Measurements from ENCODE around the gene RYK.
"Not testable (repeated sequence)": the region's sequence is repeated elsewhere in the genome, so short reads cannot be mapped to it uniquely, and the experiment has no call there.

RYK gene

DNA sequence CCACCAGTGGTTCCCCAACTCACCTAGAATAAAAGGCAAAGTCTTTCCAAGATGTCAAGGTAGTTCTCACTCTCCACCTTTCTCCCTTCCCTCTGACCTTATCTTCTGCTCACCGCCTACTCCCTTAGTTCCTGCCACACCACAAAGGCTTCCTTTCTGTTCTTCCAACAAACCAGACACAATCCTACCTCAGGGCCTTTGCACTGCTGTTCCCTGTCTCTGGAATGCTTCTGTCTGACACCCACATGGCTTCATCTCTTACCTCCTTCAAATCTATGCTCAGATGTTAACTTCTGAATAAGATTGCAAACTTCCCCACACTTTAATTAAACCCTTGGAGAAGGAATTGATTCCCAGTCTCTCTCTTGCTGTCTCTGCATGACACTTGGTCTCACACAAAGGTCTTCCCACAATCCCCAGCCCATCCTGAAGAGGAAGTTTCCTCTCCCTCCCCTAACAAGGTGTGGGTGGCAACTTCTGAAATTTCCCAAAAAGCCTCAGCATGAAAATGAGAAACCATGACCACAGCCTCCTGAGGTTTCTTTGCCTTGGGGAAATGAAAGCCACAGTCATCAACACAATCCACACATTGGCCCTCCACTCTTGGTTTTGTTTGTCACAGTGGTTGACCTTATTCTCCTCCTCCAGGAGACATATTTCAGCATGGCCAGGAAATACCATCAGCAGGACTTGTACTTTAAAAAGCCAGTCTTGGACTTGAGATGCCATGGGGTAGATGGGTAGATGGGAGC is 3.0 kb upstream of the RYK start:
- DNase-seq = no peak

DNA sequence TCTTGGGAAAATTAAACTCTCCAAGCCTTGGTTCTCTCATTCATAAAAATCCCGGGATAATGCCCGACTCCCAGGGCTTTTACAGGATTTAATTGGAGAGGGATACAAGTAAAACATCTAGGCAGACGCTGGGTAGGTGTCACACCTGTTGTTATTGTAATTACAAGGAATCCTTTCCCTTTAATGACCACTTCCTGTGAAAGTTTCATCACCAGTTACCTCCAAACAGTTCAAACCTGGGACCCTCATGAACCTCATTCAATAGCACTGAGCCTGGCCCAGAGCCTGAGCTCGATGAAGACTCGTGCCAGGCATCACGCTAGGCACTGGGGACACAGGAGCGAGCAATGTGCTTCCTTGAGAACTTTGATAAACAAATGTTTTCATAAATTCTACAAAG is 2.1 kb upstream of the RYK start:
- DNase-seq = no peak

- no peak for DNase-seq
Observed at GRCh38 chr3:134251731-134252391, 1.2 kb upstream of the RYK start.

DNA sequence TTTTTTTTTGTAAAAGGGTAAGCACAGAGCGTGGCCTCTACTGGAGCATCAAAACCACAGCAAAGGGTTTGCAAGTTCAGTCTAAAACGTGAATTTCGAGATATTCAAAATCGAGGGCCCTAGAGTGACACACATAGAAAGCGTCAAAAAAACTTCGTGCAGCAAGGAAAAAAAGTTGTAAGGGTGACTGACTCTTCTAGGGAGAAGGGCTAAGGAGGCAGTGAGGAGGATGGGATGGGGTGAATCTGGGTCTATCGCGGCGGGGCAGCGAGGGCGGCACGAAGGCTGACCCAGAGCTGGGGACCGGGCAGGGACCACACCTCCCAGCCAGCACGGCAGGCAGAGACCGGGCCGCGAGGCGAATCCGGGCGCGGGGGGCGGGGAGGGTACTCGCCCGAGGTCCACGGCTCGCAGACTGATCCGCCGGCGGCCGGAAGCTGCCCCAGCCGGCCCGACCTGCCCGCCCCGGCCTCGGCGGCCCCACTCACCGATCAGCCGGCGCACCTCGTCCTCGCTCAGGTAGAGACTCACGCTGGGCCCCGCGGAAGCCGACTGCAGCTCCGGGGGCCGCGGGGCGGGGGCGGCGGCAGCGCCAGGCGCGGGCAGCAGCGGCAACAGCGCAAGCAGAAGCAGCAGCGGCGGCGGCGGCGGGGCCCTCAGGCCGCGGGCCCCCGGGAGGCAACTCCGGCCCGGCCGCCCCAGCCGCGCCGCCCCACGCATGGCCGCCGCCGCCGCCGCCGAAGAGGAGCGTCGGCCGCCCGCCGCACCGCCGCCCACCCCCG is 533 bp downstream of the RYK start:
- DNase-seq = peak in 1 of 2 experiments; percentile 72

GRCh38 chr3:134249296-134249841 is 1.3 kb downstream of the RYK start:
- DNase-seq = no peak

DNA sequence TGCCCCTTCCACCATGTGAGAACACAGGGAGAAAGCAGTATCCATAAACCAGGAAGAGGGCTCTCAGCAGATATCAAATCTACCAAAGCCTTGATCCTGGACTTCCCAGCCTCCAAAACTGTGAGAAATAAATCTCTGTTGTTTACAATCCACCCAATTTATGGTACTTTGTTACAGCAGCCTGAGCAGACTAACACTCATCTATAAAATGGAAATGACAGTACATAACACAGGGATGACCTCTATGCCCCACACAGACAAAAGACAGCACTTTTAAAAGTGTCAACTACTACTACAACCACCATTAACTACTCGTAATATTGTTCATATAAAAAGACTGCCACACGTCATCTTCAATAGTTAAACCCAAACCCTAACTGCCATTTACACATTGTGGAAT is 5.7 kb downstream of the RYK start:
- DNase-seq = no peak

- no peak for DNase-seq
Observed at GRCh38 chr3:134242649-134243617, 7.7 kb downstream of the RYK start.

GRCh38 chr3:134239538-134239937 is 11.1 kb downstream of the RYK start:
- no peak for DNase-seq

DNA sequence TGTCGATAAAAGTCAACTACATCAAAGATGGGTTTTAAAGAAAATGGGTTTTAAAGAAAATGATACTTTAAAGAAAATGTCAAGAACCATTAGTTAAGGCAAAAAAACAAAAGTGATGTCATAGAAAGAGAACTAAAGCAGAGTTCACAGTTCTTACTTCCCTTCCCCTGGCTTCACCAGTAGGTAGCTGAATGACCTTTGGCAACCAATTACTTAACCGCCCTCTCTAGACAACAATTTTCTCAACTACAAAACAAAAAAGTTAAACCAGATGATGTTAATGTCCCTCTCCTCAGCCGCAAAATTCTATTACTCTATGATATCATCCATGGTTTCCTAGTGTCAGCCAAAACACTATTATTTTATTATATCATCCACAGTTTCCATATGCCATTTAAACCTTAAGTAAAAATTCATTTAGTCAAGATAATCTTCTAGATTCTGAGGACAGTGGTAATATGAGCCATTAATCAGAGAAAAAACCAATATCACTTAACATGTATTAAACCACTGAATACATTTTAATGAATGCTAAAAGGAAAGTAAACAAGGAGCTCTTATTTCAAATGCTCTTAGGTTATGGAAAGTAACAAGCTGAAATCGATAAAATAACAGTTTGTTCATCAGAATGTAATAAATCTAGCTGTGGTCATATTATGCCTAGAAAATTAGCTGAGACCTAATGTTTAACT is 13.1 kb downstream of the RYK start:
- DNase-seq = no peak

GRCh38 chr3:134236505-134237170 is 14.0 kb downstream of the RYK start:
- DNase-seq = no peak

- DNase-seq = no peak
Observed at GRCh38 chr3:134235577-134236076, 15.0 kb downstream of the RYK start.

DNA sequence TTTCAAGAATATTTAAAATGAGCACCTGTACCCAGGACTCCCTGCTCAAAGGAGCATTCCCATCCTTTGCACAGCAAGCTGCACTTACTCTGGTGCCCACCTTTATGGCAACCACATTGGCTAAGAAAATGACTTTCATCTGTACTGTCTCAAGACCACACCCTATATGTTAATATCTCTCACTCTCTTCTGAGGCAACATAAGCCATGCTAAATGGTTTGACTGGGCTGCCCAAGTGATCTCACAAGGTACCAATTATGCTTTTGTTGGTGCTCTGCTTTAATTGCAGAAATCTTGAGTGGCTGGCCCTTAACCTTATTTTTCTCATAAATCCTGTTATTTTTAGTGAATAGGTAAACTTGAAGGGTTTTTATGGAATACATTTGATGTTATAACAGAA is 17.7 kb downstream of the RYK start:
- DNase-seq = no peak

- no peak for DNase-seq
Observed at GRCh38 chr3:134232151-134232550, 18.5 kb downstream of the RYK start.

DNA sequence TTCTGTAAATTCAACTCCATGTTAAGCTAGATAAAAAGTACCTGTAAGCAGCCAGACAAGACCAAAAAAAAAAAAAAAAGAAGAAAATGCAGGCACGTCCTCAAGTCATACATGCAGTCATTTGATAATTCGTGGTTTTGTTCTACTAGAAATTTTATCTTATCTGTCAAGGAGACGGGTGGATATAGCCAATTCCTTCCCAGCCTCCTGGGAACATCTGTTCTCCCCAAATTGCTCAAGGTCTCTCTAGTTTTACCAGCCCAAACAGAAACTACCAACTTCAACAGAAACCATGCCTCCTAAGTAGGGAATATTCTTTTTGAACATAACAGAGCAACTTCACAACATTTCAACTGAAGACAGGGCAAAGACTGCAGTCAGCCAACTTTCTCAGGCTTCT is 19.5 kb downstream of the RYK start:
- no peak for DNase-seq

DNA sequence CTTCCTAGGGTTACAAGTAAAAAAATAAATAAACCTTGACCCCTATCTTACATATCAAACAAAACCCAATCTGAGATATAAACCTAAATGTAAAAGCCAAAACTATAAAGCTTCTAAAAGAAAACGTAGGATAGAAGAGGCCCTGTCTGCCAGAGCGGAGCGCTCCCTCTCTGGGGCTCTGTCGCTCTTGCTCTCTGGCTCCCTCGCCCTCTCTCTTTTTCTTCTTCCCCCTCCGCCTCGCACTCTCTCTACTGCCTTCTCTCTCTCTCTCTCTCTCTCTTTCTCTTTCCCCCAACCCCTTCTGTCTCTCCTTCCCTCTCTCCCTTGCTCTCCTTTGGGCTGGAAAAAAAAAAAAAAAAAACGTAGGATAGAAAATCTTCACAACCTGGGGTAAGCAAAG is 21.6 kb downstream of the RYK start:
- no peak for DNase-seq

DNA sequence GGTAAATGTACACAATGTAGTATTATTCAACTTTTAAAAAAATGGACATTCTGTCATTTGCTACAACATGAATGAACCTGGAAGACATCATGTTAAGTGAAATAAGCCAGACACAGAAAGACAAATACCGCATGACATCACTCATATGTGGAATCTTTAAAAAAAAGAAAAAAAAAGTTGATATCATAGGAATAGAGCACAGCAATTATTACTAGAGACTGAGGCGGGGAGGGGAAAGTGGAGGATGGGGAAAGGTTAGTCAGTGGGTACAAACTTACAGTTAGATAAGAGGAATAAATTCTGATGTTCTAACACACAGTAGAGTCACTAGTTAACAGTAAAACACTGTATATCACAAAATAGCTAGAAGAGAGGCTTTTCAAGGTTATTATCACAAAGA is 22.2 kb downstream of the RYK start:
- DNase-seq = no peak

DNA sequence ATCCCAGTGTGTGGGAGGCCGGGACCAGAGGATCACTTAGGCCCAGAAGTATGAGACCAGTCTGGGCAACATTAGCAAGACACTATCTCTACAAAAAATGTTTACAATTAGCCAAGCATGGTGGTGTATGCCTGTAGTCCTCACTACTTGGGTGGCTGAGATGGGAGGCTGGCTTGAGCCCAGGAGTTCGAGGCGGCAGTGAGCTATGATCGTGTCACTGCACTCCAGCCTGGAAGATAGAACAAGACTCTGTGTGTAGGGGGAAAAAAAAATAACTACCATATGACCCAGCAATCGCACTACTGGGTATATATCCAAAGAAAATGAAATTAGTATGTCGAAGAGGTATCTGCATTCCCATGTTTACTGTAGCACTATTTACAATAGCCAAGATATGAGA is 22.6 kb downstream of the RYK start:
- no peak for DNase-seq

DNA sequence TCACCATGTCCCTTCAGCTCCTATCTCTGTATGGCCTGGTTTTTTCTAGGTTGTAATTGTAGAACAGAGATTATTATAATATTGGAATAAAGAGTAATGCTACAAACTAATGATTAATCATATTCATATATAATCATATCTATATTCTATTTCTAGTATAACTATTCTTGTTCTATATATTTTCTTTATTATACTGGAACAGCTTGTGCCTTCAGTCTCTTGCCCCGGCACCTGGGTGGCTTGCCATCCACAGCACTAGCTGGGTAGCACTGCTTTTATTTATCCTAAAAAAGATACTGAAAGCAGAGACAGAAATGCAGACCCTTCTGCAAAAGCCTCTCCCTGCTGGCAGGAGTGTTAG is 25.9 kb downstream of the RYK start:
- not testable (repeated sequence) for DNase-seq

- DNase-seq = no peak
Observed at GRCh38 chr3:134222835-134223234, 27.8 kb downstream of the RYK start.

GRCh38 chr3:134216851-134217250 is 33.8 kb downstream of the RYK start:
- DNase-seq = no peak

DNA sequence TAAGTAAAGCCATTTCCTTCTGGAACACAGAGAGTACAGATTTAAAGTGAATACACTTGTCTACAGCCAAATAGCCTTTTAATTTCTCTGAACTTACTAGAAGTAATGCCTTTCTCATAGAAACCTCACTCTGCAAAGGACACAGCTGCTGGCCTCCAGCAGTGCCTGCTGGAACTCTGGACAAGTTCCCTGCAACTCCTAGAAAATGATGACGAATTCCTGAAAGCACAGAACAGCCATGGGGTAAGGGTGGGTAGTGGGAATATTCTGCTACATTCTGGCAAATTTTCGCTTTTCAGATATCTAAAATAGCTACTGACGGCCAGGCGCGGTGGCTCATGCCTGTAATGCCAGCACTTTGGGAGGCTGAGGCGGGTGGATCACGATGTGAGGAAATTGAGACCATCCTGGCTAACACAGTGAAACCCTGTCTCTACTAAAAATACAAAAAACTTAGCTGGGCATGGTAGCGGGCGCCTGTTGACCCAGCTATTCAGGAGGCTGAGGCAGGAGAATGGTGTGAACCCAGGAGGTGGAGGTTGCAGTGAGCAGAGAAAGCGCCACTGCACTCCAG is 34.4 kb downstream of the RYK start:
- no peak for DNase-seq

Measured in NCI-H526 (cell line).